RWPE2 (cell line): ENCODE results near the gene MPO.

Experiments used
- ATAC-seq: fragments of 200-7000 bp; cut with Tn5 transposase; 3 replicates; pipeline ENCODE4 v1.9.1; 2021; ENCODE audit warnings: low read depth
- DNase-seq: peaks from one replicate; pipeline ENCODE4 v3.0.0-alpha.2; 2020; ENCODE audit warnings: low spot score
- H3K27ac ChIP-seq: fragments of 450-650 bp; 2 replicates; pipeline ENCODE4 v1.5.1; 2017; ENCODE audit warnings: mild to moderate bottlenecking; ENCODE audit not compliant: poor library complexity, severe bottlenecking
- H3K27me3 ChIP-seq: fragments of 250-450 bp; sonication (Bioruptor Pico); 2 replicates; pipeline ENCODE4 v1.5.1; 2021; ENCODE audit warnings: mild to moderate bottlenecking, moderate library complexity; ENCODE audit not compliant: insufficient read depth, poor library complexity, severe bottlenecking
- H3K36me3 ChIP-seq: fragments of 250-450 bp; sonication (Bioruptor Pico); 2 replicates; pipeline ENCODE4 v1.5.1; 2020; ENCODE audit warnings: low read depth, mild to moderate bottlenecking, moderate library complexity
- H3K4me1 ChIP-seq: fragments of 250-450 bp; sonication (Bioruptor Pico); 2 replicates; pipeline ENCODE4 v1.5.1; 2021; ENCODE audit warnings: mild to moderate bottlenecking, moderate library complexity; ENCODE audit not compliant: insufficient read depth, poor library complexity, severe bottlenecking
- H3K4me3 ChIP-seq: fragments of 250-450 bp; sonication (Bioruptor Pico); 2 replicates; pipeline ENCODE4 v1.5.1; 2021; ENCODE audit warnings: mild to moderate bottlenecking, moderate library complexity; ENCODE audit not compliant: severe bottlenecking
- H3K9me3 ChIP-seq: fragments of 250-450 bp; sonication (Bioruptor Pico); 2 replicates; pipeline ENCODE4 v1.5.1; 2021; ENCODE audit warnings: mild to moderate bottlenecking, moderate library complexity; ENCODE audit not compliant: severe bottlenecking
- CTCF ChIP-seq: fragments of 450-650 bp; IDR thresholded peaks from one replicate; pipeline ENCODE4 v1.5.1; 2017; ENCODE audit warnings: mild to moderate bottlenecking, moderate library complexity; ENCODE audit not compliant: poor library complexity, severe bottlenecking

The MPO gene

GRCh38 chr17:58265902-58266875 is 14.5 kb downstream of the MPO start:
- H3K36me3 ChIP-seq: no peaks in the 10 kb centered on the region
- peaks cover 45% of the 10 kb centered on the region for H3K27me3 ChIP-seq
- no peaks in the 10 kb centered on the region for H3K9me3 ChIP-seq
- H3K27ac ChIP-seq: no peak overlapping the region
- no peak overlapping the region for H3K4me3 ChIP-seq
- DNase-seq (no peak), ATAC-seq (no peak)
- no peak for TF ChIP-seq CTCF
- no peaks in the 10 kb centered on the region for H3K4me1 ChIP-seq

- no peak overlapping the region for H3K4me3 ChIP-seq
- TF ChIP-seq CTCF: no peak
- no peaks in the 10 kb centered on the region for H3K36me3 ChIP-seq
- H3K27me3 ChIP-seq: peaks cover 54% of the 10 kb centered on the region
- no peak overlapping the region for H3K27ac ChIP-seq
- ATAC-seq (no peak), DNase-seq (no peak)
- no peaks in the 10 kb centered on the region for H3K4me1 ChIP-seq
- H3K9me3 ChIP-seq: no peaks in the 10 kb centered on the region
Measured at GRCh38 chr17:58265271-58265670, 15.5 kb downstream of the MPO start.

GRCh38 chr17:58264407-58265103 is 16.2 kb downstream of the MPO start:
- Histone ChIP-seq H3K27ac (no peak overlapping the region), H3K4me3 (no peak overlapping the region), H3K27me3 (peaks cover 61% of the 10 kb centered on the region), H3K9me3 (no peaks in the 10 kb centered on the region), H3K36me3 (no peaks in the 10 kb centered on the region), H3K4me1 (no peaks in the 10 kb centered on the region)
- DNase-seq: no peak
- ATAC-seq: no peak
- no peak for TF ChIP-seq CTCF

GRCh38 chr17:58263773-58264172 is 17.0 kb downstream of the MPO start:
- peaks cover 69% of the 10 kb centered on the region for H3K27me3 ChIP-seq
- no peaks in the 10 kb centered on the region for H3K36me3 ChIP-seq
- DNase-seq (no peak), ATAC-seq (no peak)
- H3K9me3 ChIP-seq: no peaks in the 10 kb centered on the region
- H3K4me1 ChIP-seq: no peaks in the 10 kb centered on the region
- no peak for TF ChIP-seq CTCF
- no peak overlapping the region for H3K27ac ChIP-seq
- no peak overlapping the region for H3K4me3 ChIP-seq
